GF-D8 (cell line): ENCODE data around the gene BICD2.

Experiments
- DNase-seq: peaks from one replicate; lab custom pipeline; 2025; lab: John Stamatoyannopoulos, UW

The BICD2 gene

DNA sequence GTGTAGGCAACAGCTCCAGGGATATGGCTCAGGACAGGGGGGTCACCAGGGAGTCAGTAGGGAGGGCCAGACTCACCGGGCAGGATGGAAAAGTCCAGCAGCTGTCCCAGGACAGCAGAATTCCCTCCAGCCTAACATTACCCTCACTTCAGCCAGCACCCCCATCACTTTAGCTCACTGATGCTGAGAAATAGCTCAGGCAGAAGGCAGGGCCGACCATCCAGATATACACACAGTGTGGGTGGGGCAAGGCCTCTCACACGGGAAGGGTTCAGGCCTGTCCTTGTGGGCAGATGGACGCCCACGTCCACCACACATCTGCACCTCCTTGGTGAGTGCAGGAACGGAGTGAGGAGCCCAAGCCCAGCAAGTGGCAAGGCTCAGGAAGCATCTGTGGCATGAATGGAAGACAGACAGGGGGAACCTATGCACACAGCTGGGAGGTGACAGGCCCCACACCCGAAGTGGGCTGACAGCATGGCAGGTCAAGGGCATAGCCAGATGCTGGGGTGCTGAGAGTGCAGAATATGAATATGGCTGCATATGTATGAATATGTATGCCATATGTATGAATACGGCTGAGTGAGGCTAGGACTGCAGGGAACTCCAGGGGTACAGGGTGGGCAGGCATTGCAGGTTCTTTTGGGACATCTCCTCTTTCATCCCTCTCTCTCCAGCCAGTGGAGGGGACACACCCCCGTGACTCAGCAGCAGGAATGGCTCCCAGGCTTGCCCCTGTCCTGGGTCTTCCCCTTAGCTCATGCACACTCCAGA, 17.0 kb downstream of the BICD2 start:
- no peak for DNase-seq

GRCh38 chr9:92746567-92747458, 17.8 kb downstream of the BICD2 start:
- DNase-seq, result no peak

DNA sequence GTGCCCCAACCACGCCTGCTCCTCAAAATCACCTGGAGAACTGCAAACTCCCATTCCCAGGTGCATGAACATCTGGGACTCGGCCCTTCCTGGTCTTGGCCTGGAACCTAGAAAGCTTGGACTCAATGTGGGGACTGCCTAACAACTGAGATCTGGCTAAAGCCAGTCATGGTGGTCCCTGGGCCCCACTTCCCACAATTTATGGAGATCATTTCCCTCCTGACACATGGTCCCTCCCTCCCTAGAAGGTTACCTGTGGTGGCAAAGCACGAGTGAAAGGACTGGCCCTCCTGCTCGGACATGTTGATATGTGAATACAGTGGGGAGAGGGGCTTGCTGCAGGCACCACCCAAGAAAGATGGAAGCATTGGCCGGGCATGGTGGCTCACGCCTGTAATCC, 18.8 kb downstream of the BICD2 start:
- no peak for DNase-seq

DNA sequence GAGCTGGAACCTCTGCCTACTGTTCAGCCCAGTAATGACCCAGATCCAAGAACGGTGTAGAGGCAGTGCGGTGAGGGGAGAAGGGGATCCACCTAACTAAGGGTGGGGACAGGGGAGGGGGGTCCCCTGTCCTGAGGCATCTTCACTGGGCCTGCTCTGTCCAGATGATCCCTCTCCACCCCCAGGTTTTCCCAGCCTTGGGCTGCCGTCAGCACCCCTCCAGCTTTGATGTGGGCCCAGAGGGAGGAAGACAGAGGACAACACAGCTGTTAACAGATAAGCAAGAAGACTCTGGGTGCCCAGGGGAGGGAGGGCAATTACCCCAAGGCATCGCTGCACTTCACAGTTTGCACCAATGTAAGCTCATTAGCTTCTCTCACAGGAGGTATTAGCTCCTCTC, 19.3 kb downstream of the BICD2 start:
- no peak for DNase-seq

GRCh38 chr9:92740969-92741368, 23.7 kb downstream of the BICD2 start:
- no peak for DNase-seq

DNA sequence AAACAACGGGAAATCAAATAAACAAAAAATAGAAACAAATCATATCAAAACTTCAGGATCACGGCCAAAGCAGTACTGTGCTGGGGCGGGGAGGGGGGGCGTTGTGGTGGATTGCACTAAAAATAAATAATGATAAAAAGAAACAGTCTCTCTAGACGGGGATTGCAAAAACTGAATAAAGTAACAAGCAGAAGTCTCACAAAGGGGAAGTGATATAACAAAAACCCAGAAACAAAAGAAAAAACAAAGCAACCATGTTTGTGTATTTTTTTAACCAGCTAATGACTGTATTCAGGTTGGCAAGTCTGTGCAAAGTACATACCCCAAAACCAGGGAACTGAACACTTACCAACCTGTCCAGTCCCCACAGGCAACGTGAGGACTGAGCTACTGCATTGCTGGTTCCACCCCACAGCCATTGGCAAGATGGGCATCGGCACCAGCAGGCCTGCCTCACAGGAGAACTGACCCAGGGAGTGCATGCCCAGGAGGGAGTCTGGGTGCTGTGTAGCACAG, 24.1 kb downstream of the BICD2 start:
- DNase-seq, result peak; percentile 27

DNA sequence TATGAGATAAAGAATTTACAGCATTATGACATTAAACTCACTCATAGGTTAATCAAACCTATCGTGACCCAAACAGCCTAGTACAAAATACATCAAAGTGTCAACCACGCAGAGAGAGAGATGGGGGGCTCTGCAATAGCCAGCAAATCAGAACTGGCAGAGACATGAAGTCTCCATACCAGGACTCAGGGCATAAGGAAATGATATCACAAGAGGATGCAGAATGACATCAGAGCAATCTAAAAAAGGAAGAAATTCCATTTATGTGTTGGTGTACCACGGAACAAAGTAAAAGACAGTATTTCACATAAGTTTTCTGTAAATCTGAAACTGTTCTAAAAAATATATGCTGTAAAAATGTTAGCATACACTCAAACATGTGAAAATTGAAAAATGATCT, 24.6 kb downstream of the BICD2 start:
- no peak for DNase-seq

DNA sequence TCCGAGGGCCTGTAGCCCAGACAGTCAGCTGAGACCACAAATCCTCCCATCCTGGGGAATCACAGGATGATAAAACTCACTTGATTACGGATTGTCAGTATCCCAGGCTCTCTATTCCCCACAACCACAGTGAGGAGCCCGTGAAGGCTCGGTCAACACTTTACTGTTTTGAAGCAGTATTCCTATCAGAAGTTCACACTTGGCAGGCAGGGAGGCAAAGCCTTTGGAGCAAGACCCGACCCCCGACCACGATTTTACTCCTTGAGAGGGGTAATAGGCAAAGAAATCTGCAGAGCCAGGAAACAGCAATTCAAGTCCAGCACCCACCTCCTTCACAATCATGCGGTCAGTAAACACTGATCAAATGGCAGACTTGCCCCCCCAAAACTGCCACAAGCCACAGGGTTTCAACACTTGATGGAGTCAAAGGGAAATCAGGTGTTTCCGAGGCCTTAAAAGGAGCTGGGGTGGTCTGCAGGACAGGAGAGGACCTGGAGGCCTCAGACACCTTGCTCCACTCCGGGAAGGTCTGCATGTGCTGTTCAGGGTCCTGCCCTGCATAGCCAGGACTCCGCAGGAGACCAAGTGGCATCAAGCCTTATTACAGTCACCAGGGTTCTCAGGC, 25.2 kb downstream of the BICD2 start:
- no peak for DNase-seq

DNA sequence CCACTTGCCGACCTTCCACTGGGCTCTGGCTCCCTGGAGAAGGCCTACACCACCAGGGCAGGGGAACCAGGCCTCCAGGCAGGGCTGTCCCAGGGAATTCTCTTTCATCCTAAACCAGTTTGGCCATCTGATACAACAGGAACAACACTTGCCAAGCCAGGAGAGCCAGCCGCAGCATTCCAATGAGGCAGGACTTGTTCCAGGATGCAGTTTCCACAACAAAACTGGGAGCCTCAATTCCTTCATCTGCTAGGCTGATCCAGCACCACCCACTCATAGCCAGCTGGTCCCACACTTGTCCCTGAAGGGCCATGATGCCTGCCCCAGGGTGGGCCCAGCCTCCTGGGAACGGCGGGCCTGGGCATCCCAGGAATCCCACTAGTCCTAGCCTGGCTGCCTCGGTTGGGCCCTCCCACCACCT, 26.0 kb downstream of the BICD2 start:
- DNase-seq, result no peak

GRCh38 chr9:92737611-92738299, 26.9 kb downstream of the BICD2 start:
- no peak for DNase-seq

- no peak for DNase-seq
These were observed 27.4 kb downstream of the BICD2 start for GRCh38 chr9:92737216-92737606.

DNA sequence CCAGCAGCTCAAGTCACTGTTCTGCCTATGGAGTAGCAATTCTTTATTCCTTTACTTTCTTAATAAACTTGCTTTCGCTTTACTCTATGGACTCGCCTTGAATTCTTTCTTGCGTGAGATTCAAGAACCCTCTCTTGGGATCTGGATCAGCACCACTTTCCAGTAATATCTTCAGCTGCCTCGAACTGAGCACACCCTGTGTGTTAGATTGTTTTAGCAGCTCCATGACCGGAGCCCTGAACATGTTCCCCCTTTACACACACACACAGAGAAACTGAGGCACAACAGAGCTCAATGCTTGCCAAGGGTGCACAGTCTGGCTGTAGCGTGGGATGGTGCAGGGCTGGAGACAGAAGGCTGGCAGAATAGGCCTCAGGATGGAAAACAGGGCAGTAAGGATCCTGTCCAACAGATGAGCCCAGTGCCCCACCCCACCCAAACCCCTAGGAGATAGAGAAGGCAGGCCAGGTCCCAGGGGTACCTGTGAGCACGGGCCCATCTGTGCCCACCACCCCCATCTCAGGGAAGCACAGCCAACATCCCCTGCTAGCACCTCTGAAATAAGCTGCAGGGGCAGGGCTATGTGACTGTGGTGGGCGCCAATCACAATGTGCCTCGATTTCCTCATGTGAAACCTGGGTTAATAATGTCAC, 27.9 kb downstream of the BICD2 start:
- no peak for DNase-seq

- no peak for DNase-seq
These were observed 28.7 kb downstream of the BICD2 start for GRCh38 chr9:92735636-92736562.

GRCh38 chr9:92734931-92735635, 29.6 kb downstream of the BICD2 start:
- DNase-seq, result no peak

- DNase-seq, result no peak
These were observed 33.7 kb downstream of the BICD2 start for GRCh38 chr9:92730897-92731296.

DNA sequence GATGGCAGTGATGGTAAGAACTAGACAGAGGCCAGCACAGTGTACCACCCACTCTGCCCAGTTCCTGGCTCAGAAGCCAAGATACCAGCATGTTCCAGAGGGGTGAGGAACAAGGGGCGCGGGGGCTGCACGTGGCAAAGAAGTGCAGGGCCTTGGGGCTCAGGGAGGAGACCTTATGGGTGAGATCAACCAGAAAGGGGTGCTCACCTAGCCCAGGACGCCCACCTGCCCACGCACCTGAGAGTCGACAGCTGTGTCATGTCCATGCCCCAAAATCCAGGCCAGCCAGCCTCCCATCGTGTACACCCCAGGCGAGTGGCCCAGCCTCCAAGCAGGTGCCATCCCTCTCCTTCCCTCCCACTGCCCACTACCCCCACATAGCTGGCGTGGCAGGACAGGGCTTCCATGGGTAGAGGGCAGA, 34.9 kb downstream of the BICD2 start:
- no peak for DNase-seq

DNA sequence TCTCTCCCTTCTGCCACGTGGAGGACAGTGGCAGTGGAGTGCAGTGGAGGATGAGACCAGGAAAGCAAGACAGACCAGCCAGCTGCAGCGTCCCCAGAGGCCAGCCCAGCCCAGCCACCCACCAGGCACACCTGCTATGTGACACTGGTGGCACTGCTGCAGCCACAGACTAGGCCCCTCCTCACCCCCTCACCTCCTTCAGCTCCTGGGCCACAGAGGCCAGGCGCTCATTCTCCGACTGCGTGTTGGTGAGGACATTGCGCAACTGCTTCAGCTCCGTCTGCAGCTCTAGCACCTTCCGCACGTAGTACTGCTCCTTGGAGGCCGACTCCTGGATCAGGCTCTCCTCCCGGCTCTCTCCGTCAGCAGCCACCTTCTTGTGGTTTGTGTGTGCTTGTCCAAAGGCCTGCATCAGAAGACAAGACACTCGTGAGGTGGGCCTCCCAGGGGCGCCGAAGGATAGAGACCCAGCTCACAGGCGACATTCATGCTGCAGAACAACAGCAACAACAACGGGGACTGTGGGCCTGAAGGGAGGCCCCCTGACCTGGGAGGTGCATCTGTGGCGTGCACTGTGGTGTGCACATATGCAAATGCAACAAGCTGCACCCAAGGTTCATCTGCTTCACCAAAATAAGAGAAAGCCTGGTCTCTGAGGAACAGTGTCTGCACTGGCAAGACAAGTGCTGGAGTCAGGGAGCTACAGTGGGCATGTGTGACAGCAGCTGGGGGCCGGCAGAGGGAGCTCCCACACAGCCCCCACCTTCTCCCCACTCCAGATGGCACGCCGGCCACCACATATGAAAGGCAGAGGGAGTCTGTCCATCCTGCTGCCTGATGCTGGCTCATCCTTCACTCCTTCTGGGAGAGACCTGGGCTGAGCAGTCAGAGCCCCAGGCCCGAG, 35.5 kb downstream of the BICD2 start:
- no peak for DNase-seq
